ENCODE data around the gene ZCCHC7. TPM values are rescaled to one million over a fixed set of nuclear protein-coding genes. Genes with fewer than 3 reads are reported as not detected.

ZCCHC7 gene
- total RNA-seq, 1 donor from 2014 or later: 11.3 TPM

GRCh38 chr9:37341704-37342103 lies 221.3 kb downstream of the ZCCHC7 start:
- DNase-seq (ENCODE audit: low spot score): no peak

GRCh38 chr9:37342493-37342892 lies 222.1 kb downstream of the ZCCHC7 start:
- intact Hi-C loops (cut with DNase I): no loop called here
- no peak for DNase-seq (ENCODE audit: low spot score)

More at GRCh38 chr9:37341704-37342103, 221.3 kb downstream of the ZCCHC7 start:
- intact Hi-C loops (cut with DNase I): no loop called here

- DNase-seq (ENCODE audit: low spot score): no peak
- intact Hi-C loops (cut with DNase I): no loop called here
These were observed 222.5 kb downstream of the ZCCHC7 start for GRCh38 chr9:37342895-37343294.

- intact Hi-C loops (cut with DNase I): no loop called here
- DNase-seq (ENCODE audit: low spot score): no peak
These were observed 223.3 kb downstream of the ZCCHC7 start for GRCh38 chr9:37343724-37344123.

- intact Hi-C loops (cut with DNase I): no loop called here
- no peak for DNase-seq (ENCODE audit: low spot score)
These were observed 224.7 kb downstream of the ZCCHC7 start for GRCh38 chr9:37345038-37345437.

GRCh38 chr9:37348917-37349316 lies 228.5 kb downstream of the ZCCHC7 start:
- intact Hi-C loops (cut with DNase I): no loop called here
- DNase-seq (ENCODE audit: low spot score): no peak

- intact Hi-C loops (cut with DNase I): no loop called here
- no peak for DNase-seq (ENCODE audit: low spot score)
These were observed 230.3 kb downstream of the ZCCHC7 start for GRCh38 chr9:37350486-37351190.

- DNase-seq (ENCODE audit: low spot score): no peak
- intact Hi-C loops (cut with DNase I): no loop called here
These were observed 233.4 kb downstream of the ZCCHC7 start for GRCh38 chr9:37353791-37354190.

- no peak for DNase-seq (ENCODE audit: low spot score)
- intact Hi-C loops (cut with DNase I): no loop called here
These were observed 242.1 kb downstream of the ZCCHC7 start for GRCh38 chr9:37362430-37362829.

- DNase-seq (ENCODE audit: low spot score): no peak
- intact Hi-C loops (cut with DNase I): no loop called here
These were observed 242.8 kb downstream of the ZCCHC7 start for GRCh38 chr9:37363124-37363523.

- DNase-seq (ENCODE audit: low spot score): no peak
- intact Hi-C loops (cut with DNase I): no loop called here
These were observed 243.8 kb downstream of the ZCCHC7 start for GRCh38 chr9:37364136-37364535.

GRCh38 chr9:37364751-37365360 lies 244.5 kb downstream of the ZCCHC7 start:
- DNase-seq (ENCODE audit: low spot score): no peak
- intact Hi-C loops (cut with DNase I): no loop called here

GRCh38 chr9:37369671-37370070 lies 249.3 kb downstream of the ZCCHC7 start:
- no peak for DNase-seq (ENCODE audit: low spot score)
- intact Hi-C loops (cut with DNase I): no loop called here

- intact Hi-C loops (cut with DNase I): no loop called here
- no peak for DNase-seq (ENCODE audit: low spot score)
These were observed 249.9 kb downstream of the ZCCHC7 start for GRCh38 chr9:37370282-37370681.

GRCh38 chr9:37370968-37371563 lies 250.7 kb downstream of the ZCCHC7 start:
- intact Hi-C loops (cut with DNase I): no loop called here
- no peak for DNase-seq (ENCODE audit: low spot score)

- DNase-seq (ENCODE audit: low spot score): no peak
- intact Hi-C loops (cut with DNase I): no loop called here
These were observed 251.4 kb downstream of the ZCCHC7 start for GRCh38 chr9:37371565-37372464.

- intact Hi-C loops (cut with DNase I): no loop called here
- no peak for DNase-seq (ENCODE audit: low spot score)
These were observed 252.5 kb downstream of the ZCCHC7 start for GRCh38 chr9:37372839-37373238.

- no peak for DNase-seq (ENCODE audit: low spot score)
These were observed 253.2 kb downstream of the ZCCHC7 start for GRCh38 chr9:37373621-37374020.

GRCh38 chr9:37374892-37375291 lies 254.5 kb downstream of the ZCCHC7 start:
- DNase-seq (ENCODE audit: low spot score): no peak
- intact Hi-C loops (cut with DNase I): no loop called here

More at GRCh38 chr9:37373621-37374020, 253.2 kb downstream of the ZCCHC7 start:
- intact Hi-C loops (cut with DNase I): no loop called here

Data from cardiac septum (tissue), 1 donor.